H1 (cell line): ENCODE measurements around the gene CTNND2. TPM values are rescaled to one million over a fixed set of nuclear protein-coding genes. Genes with fewer than 3 reads are reported as not detected.
A peak's percentile ranks its signal among the peaks of the same experiment; 100 is the strongest.

Experiments used
- CTCF ChIA-PET: fragments of 300-600 bp; sonication (Branson Sonifier 250); formaldehyde crosslinking; loops from one replicate; lab custom pipeline; 2021; ENCODE audit not compliant: partially characterized antibody; lab: Charles Lee
- POLR2A ChIA-PET: fragments of 300-600 bp; sonication (Branson Sonifier 250); formaldehyde crosslinking; loops from one replicate; lab custom pipeline; 2021; ENCODE audit warnings: inconsistent platforms; ENCODE audit not compliant: partially characterized antibody; lab: Charles Lee
- DNase-seq, 2 experiments: peaks; one replicate each; pipeline versions ENCODE4 v3.0.0 to v3.0.0-alpha.2; 2010 to 2022; ENCODE audit warnings: low spot score in 2 of 2, low read depth in 1 of 2, mixed read lengths in 1 of 2
- FAIRE-seq: peaks from 2 replicates; lab custom pipeline; 2011; peaks lifted over from hg19 to GRCh38; lab: Jason Lieb, UNC
- H2AFZ ChIP-seq: 2 replicates; pipeline ENCODE4 v1.8.1; 2012; ENCODE audit warnings: low read length, inconsistent platforms
- H2AK5ac ChIP-seq: 2 replicates; pipeline ENCODE4 v1.6.1; 2013; ENCODE audit warnings: low read depth, low read length
- H2BK120ac ChIP-seq: replicated peaks from 2 replicates; pipeline ENCODE3; 2013; ENCODE audit warnings: low read depth, low read length, inconsistent platforms
- H2BK12ac ChIP-seq: 2 replicates; pipeline ENCODE4 v1.6.1; 2013; ENCODE audit warnings: low read depth, low read length
- H2BK15ac ChIP-seq: 2 replicates; pipeline ENCODE4 v1.6.1; 2013; ENCODE audit warnings: low read length
- H2BK20ac ChIP-seq: 2 replicates; pipeline ENCODE4 v1.6.1; 2013; ENCODE audit warnings: low read length
- H2BK5ac ChIP-seq: 2 replicates; pipeline ENCODE4 v1.6.1; 2013; ENCODE audit warnings: low read depth, low read length
- H3K14ac ChIP-seq: 2 replicates; pipeline ENCODE4 v1.6.1; 2013; ENCODE audit warnings: inconsistent platforms; ENCODE audit not compliant: insufficient read length
- H3K18ac ChIP-seq: 2 replicates; pipeline ENCODE4 v1.6.1; 2013; ENCODE audit warnings: low read length; ENCODE audit errors: extremely low read depth
- H3K23ac ChIP-seq: 2 replicates; pipeline ENCODE4 v1.6.1; 2013; ENCODE audit warnings: inconsistent platforms; ENCODE audit not compliant: insufficient read length
- H3K23me2 ChIP-seq: 2 replicates; pipeline ENCODE4 v1.6.1; 2013; ENCODE audit warnings: low read depth, low read length
- H3K27ac ChIP-seq: 2 replicates; pipeline ENCODE4 v1.6.1; 2011; ENCODE audit warnings: low read depth, low read length, inconsistent platforms
- H3K27me3 ChIP-seq, 4 experiments: replicated peaks in 1 of 4; 1 replicate in 1 of 4; 2 replicates in 3 of 4; pipeline versions ENCODE4 v1.6.1 to v1.8.1; 2011 to 2013; ENCODE audit warnings: low read length in 3 of 4, mild to moderate bottlenecking in 3 of 4, inconsistent platforms in 2 of 4, mixed read lengths in 2 of 4, moderate library complexity in 1 of 4; ENCODE audit not compliant: control insufficient read depth in 3 of 4, insufficient read depth in 3 of 4; ENCODE audit errors: extremely low read depth in 1 of 4
- H3K36me3 ChIP-seq, 4 experiments: 2 replicates each; pipeline versions ENCODE4 v1.6.1 to v1.8.1; 2011 to 2013; ENCODE audit warnings: mild to moderate bottlenecking in 4 of 4, low read length in 3 of 4, moderate library complexity in 2 of 4, control low read depth in 1 of 4, inconsistent platforms in 1 of 4; ENCODE audit not compliant: insufficient read depth in 4 of 4, control insufficient read depth in 2 of 4
- H3K4ac ChIP-seq: replicated peaks from 2 replicates; pipeline ENCODE3; 2013; ENCODE audit warnings: low read length, low read depth, mixed read lengths, inconsistent platforms; ENCODE audit not compliant: insufficient read length
- H3K4me1 ChIP-seq, 4 experiments: replicated peaks in 1 of 4; 1 replicate in 1 of 4; 2 replicates in 3 of 4; pipeline versions ENCODE4 v1.6.1 to v1.8.1; 2011 to 2013; ENCODE audit warnings: low read length in 3 of 4, inconsistent platforms in 2 of 4, mixed read lengths in 1 of 4; ENCODE audit not compliant: insufficient read depth in 4 of 4, control insufficient read depth in 3 of 4
- H3K4me2 ChIP-seq, 2 experiments: 2 replicates each; pipeline versions ENCODE4 v1.6.1 to v1.8.1; 2011 to 2013; ENCODE audit warnings: low read depth in 2 of 2, low read length in 2 of 2, control low read depth in 1 of 2, inconsistent platforms in 1 of 2, mild to moderate bottlenecking in 1 of 2; ENCODE audit not compliant: insufficient read depth in 1 of 2
- H3K4me3 ChIP-seq, 4 experiments: fragments of 200-600, 300-600 bp in 1 of 4; sonication (generic), shearing (Covaris generic), sonication (Bioruptor Twin) in 1 of 4; 2 replicates each; pipeline versions ENCODE4 v1.5.1 to v1.8.1; 2011 to 2016; ENCODE audit warnings: low read length in 4 of 4, low read depth in 3 of 4, control low read depth in 2 of 4, inconsistent platforms in 2 of 4, mild to moderate bottlenecking in 2 of 4, mixed read lengths in 1 of 4, moderate library complexity in 1 of 4; ENCODE audit not compliant: insufficient read depth in 2 of 4; ENCODE audit errors: extremely low read depth in 1 of 4
- H3K56ac ChIP-seq: replicated peaks from 2 replicates; pipeline ENCODE3; 2013; ENCODE audit warnings: low read depth, mild to moderate bottlenecking, mixed read lengths, low read length, inconsistent platforms; ENCODE audit not compliant: insufficient read length
- H3K79me1 ChIP-seq: 2 replicates; pipeline ENCODE4 v1.6.1; 2013; ENCODE audit warnings: low read depth, low read length, control low read depth
- H3K79me2 ChIP-seq, 2 experiments: 2 replicates each; pipeline versions ENCODE4 v1.6.1 to v1.8.1; 2012 to 2013; ENCODE audit warnings: low read length in 2 of 2, mild to moderate bottlenecking in 2 of 2, inconsistent platforms in 1 of 2; ENCODE audit not compliant: insufficient read depth in 2 of 2, control insufficient read depth in 1 of 2
- H3K9ac ChIP-seq, 4 experiments: replicated peaks in 1 of 4; 1 replicate in 1 of 4; 2 replicates in 3 of 4; pipeline versions ENCODE4 v1.6.1 to v1.8.1; 2011 to 2013; ENCODE audit warnings: low read depth in 3 of 4, low read length in 3 of 4, control low read depth in 2 of 4, mild to moderate bottlenecking in 2 of 4, moderate library complexity in 2 of 4, inconsistent platforms in 1 of 4; ENCODE audit errors: extremely low read depth in 1 of 4
- H3K9me3 ChIP-seq, 2 experiments: 2 replicates each; pipeline versions ENCODE4 v1.6.1 to v1.8.1; 2012 to 2013; ENCODE audit warnings: mild to moderate bottlenecking in 2 of 2, moderate library complexity in 2 of 2, control low read depth in 1 of 2, inconsistent platforms in 1 of 2, low read depth in 1 of 2, low read length in 1 of 2, mixed read lengths in 1 of 2; ENCODE audit not compliant: insufficient read depth in 2 of 2
- H4K20me1 ChIP-seq, 2 experiments: replicated peaks in 1 of 2; 2 replicates each; pipeline versions ENCODE3 to v1.8.1; 2011 to 2013; ENCODE audit warnings: inconsistent platforms in 2 of 2, low read length in 2 of 2, mild to moderate bottlenecking in 1 of 2; ENCODE audit not compliant: insufficient read depth in 2 of 2, control insufficient read depth in 1 of 2
- H4K5ac ChIP-seq: 2 replicates; pipeline ENCODE4 v1.6.1; 2013; ENCODE audit warnings: low read length, low read depth, mixed read lengths, inconsistent platforms; ENCODE audit not compliant: insufficient read length
- H4K8ac ChIP-seq: 2 replicates; pipeline ENCODE4 v1.8.0; 2013; ENCODE audit warnings: mild to moderate bottlenecking, moderate library complexity, low read length, inconsistent platforms; ENCODE audit not compliant: insufficient read depth; ENCODE audit errors: extremely low read depth
- H4K91ac ChIP-seq: replicated peaks from 2 replicates; pipeline ENCODE3; 2013; ENCODE audit warnings: low read length, mixed read lengths, inconsistent platforms; ENCODE audit not compliant: insufficient read length
- CREB1 ChIP-seq: IDR thresholded peaks from 2 replicates; pipeline ENCODE4 v1.6.1; 2012; ENCODE audit warnings: inconsistent platforms
- TEAD4 ChIP-seq: IDR thresholded peaks from 2 replicates; pipeline ENCODE4 v1.6.1; 2012; ENCODE audit warnings: low read depth, low read length, inconsistent platforms, mixed read lengths
- ZNF274 ChIP-seq: IDR thresholded peaks from 2 replicates; pipeline ENCODE4 v1.7.0; 2012; ENCODE audit warnings: low read length, borderline replicate concordance; ENCODE audit errors: extremely low read depth
- WGBS, 2 experiments: shearing (Covaris generic) in 1 of 2; methylation state at CpG; one replicate each; pipeline versions ENCODE4 v1.1.6 to v1.1.7; 2013 to 2015; ENCODE audit warnings: low lambda C conversion rate in 2 of 2, mixed read lengths in 2 of 2, inconsistent platforms in 1 of 2, low coverage in 1 of 2, missing lambda C conversion rate in 1 of 2; ENCODE audit not compliant: insufficient replicate concordance in 2 of 2, insufficient coverage in 1 of 2, insufficient read length in 1 of 2; ENCODE audit errors: extremely low coverage in 1 of 2, missing lambda C conversion rate in 1 of 2; 5-methylcytosine and 5-hydroxymethylcytosine counted together
- polyA plus RNA-seq, 7 experiments: library from polyadenylated mRNA; depleted of rRNA in 3 of 7; stranded (reverse) in 5 of 7; unstranded in 2 of 7; fragments of >200 nt in 5 of 7; fragments of 200-250 nt in 2 of 7; gene quantifications; 1 replicate in 5 of 7; 2 replicates in 1 of 7; 4 replicates in 1 of 7; pipeline versions ENCODE4 v1.2.1 to v1.2.3, GENCODE V29; 2011 to 2013; ENCODE audit warnings: missing spikeins in 2 of 7, mixed read lengths in 2 of 7
- total RNA-seq: library from RNA; stranded (reverse); fragmentation: NEBNext Ultra II Directional; extraction: Animal tissue kit (Norgen Biotek cat#: 25700); gene quantifications from 2 replicates; pipeline ENCODE4 v1.2.1, GENCODE V29; 2021

Gene CTNND2
- total and polyA plus RNA-seq, 2 of the 8 experiments (the other 6 are each of a cell fraction or from before 2014, with no cell fraction given): 7.4 to 14.2 TPM

- H3K23me2 ChIP-seq: no peaks in the 10 kb centered on the region
- H3K18ac ChIP-seq: no peak overlapping the region
- H3K4me2 ChIP-seq: no peak overlapping the region
- ChIA-PET POLR2A (no interaction called here), CTCF (no interaction called here)
- H3K9me3 ChIP-seq: peaks cover 0 to 3% of the 10 kb centered on the region in 2 experiments; a peak in 1 of 4 replicates
- H3K27me3 ChIP-seq: no peaks in the 10 kb centered on the region
- H3K79me1 ChIP-seq: no peaks in the 10 kb centered on the region
- FAIRE-seq (no peak), DNase-seq (no peak)
- H3K4me3 ChIP-seq: no peak overlapping the region
- no peak overlapping the region for H2AK5ac ChIP-seq
- no peaks in the 10 kb centered on the region for H4K20me1 ChIP-seq
- no peak overlapping the region for H2BK5ac ChIP-seq
- no peak overlapping the region for H3K14ac ChIP-seq
- H3K4ac ChIP-seq: no peak overlapping the region
- H3K79me2 ChIP-seq: no peaks in the 10 kb centered on the region
- peaks cover 0 to 2% (median 0%) of the 10 kb centered on the region in 4 experiments; a peak in 2 of 7 replicates for H3K4me1 ChIP-seq
- H2BK15ac ChIP-seq: no peak overlapping the region
- no peak overlapping the region for H2BK20ac ChIP-seq
- H4K5ac ChIP-seq: no peak overlapping the region
- H2BK12ac ChIP-seq: no peak overlapping the region
- 80% methylated on average over 3 of the region's 3 CpGs; no CpG with 5 or more reads in 1 of the 2 experiments for WGBS, 2 experiments
- H4K8ac ChIP-seq: no peak overlapping the region
- no peak overlapping the region for H2BK120ac ChIP-seq
- H3K27ac ChIP-seq: no peak overlapping the region
- no peak overlapping the region for H4K91ac ChIP-seq
- no peak overlapping the region for H3K23ac ChIP-seq
- TF ChIP-seq ZNF274 (no peak), TEAD4 (0 out of 2 replicates have a peak, but pooled peaks have one; percentile 20), CREB1 (no peak)
- no peak overlapping the region for H3K56ac ChIP-seq
- H3K9ac ChIP-seq: no peak overlapping the region
- no peak overlapping the region for H2AFZ ChIP-seq
- no peaks in the 10 kb centered on the region for H3K36me3 ChIP-seq
Measured at GRCh38 chr5:11069041-11069440, 835.2 kb downstream of the CTNND2 start.
